Skin of body (tissue), 2 donors: ENCODE measurements around the gene SQSTM1. TPM values are rescaled to one million over a fixed set of nuclear protein-coding genes. Genes with fewer than 3 reads are reported as not detected.
"Not testable (repeated sequence)": the region's sequence is repeated elsewhere in the genome, so short reads cannot be mapped to it uniquely, and the experiment has no call there.

Source experiments
- DNase-seq: peaks from one replicate; lab custom pipeline; 2025; lab: John Stamatoyannopoulos, UW
- total RNA-seq: library from RNA; depleted of rRNA; stranded (reverse); fragments of >200 nt; gene quantifications from one replicate; pipeline ENCODE4 v1.2.3, GENCODE V29; 2014

Gene SQSTM1
- total RNA-seq, 1 donor from 2014 or later, result 90.7 TPM

DNA sequence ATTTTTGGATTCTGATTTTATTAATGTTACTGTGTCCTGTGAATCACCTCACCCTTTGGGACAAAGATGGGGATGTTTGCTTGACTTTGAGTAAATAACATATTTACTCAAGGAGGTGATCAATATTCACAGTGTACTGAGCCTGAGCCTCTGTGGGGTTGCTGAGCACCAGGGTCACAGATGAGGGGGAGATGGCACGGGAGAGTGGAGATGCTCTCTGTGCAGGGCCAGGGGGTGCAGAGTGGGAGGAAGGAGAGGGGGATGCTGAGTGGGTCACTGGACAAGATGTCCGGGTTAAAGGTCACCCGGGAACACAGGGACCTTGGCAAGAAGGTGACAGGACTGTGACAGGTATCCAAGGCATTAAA is 4.0 kb downstream of the SQSTM1 start:
- DNase-seq, result no peak

DNA sequence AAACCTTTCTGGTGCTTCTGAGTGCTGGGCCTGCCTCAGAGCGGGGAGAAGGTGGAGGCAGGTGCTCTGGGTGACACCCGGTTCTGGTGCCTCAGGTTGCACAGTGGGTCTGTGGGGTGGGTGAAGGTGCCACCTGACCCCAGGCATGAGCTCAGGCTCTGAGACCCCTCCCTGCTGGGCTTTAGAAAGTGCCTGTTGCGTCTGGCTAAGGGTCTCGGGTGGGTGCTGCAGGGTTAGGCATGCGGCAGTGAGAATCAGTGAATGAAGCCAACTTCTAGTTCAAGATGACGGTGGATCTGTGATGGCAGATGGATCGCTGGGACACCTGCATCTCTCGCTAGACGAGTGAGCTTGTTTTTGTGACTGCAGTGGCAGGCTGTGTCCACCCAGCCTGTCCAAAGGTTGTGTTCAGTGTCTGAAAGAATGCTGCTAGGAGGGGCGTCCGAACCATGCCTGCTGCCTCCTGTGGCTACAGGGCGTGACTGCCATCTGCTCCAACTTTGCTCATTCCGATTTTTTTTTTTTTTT is 5.0 kb downstream of the SQSTM1 start:
- no peak for DNase-seq

DNA sequence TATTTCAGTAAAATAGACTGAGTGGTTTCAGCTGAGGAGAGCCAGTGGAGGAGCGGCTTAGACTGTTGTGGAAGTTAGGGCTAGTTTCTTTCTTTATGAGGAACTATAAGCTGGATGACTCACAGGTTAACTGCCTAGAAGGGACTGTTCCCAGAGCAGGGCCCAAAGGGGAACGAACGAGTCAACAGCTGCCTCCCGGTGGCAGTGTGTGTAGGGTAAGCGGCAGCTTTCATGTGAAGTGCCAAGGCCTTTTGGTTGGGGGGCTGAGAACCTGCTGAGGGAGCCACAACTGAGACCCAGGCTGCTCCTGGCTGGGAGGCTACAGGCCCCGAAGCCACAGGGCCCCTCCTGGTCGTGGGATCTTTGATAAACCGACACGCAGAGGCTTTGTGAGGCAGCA is 7.0 kb downstream of the SQSTM1 start:
- no peak for DNase-seq

DNA sequence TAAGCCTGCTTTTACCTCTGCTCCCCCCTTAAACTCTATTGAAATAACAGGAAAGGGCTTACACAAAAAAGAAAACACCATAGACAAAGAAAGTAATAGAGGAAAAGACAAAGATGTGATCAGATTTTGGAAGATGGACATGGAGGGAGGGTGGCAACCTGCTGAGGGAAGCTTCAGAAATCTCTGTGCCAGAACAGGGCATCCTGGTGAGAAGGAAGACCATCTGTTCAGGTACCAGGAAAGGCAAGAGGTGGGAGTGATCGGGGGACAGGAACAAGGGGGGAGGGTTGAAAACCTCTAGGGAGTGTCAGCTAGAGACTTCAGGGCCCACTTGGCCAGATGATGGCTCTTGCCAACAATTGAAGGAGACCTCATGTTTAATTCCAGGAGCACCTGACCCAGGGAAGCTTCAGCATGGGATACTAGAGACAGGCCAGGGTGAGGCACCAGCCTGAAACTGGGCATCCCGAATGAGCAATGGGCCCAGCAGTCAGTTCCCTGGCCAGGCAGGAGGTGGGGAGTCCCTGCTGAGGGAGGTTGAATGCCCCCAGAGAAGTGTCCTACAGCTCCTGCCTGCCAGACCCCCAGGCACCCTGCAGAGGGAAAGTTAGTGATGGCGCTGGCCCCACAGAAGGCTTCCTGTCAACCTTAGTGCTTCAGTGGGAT is 8.2 kb downstream of the SQSTM1 start:
- DNase-seq, result no peak

DNA sequence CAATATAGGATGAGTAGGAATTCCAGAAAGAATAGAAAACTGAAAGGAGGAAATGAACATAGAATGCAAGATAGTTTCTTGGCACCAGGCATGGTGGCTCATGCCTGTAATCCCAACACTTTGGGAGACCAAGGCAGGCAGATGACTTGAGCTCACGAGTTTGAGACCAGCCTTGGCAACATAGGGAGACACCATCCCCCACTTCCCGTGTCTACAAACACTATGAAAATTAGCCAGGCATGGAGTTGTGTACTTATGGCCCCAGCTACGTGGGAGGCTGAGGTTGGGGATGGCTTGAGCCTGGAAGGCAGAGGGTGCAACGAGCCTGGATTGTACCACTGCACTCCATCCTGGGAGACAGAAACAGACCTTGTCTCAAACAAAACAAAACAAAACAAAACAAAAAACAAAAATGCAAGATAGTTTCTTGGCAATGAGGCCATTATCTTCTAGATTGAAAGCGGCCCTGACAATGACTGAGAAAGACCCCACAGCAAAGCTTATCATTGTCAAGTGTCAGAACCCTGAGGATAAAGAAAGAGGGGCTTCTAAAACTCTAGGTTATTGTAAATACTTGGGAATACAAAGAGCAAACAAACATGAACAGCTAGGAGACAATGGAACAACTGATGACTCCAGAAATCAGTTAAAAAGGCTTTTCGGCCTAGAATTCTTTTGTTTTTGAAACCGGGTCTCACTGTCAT is 9.2 kb downstream of the SQSTM1 start:
- DNase-seq, result no peak

DNA sequence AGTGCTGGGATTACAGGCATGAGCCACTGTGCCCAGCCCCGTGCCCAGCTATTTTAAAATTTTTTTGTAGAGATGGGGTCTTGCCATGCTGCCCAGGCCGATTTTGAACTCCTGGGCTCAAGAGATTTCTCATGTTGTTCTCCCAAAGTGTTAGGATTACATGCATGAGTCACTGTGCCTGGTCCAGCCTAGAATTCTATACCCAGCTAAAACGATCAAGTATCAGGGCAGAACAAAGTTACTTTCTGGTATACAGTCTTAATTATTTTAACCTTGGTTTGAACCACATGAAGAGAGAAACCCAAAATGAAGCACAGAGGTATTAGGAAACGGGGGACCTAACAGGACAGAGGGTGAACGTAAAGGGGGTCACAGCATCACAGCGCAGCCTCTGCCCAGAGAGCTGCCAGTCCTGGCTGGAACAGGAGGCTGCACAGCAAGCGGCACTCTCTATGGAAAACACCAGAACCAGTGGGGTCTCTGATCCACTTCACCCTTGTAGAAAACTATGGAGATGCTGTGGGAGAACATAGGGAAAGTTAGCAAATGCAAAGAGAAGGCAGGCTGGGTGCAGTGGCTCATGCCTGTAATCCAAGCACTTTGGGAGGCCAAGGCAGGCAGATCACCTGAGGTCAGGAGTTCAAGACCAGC is 10.2 kb downstream of the SQSTM1 start:
- DNase-seq, result no peak

DNA sequence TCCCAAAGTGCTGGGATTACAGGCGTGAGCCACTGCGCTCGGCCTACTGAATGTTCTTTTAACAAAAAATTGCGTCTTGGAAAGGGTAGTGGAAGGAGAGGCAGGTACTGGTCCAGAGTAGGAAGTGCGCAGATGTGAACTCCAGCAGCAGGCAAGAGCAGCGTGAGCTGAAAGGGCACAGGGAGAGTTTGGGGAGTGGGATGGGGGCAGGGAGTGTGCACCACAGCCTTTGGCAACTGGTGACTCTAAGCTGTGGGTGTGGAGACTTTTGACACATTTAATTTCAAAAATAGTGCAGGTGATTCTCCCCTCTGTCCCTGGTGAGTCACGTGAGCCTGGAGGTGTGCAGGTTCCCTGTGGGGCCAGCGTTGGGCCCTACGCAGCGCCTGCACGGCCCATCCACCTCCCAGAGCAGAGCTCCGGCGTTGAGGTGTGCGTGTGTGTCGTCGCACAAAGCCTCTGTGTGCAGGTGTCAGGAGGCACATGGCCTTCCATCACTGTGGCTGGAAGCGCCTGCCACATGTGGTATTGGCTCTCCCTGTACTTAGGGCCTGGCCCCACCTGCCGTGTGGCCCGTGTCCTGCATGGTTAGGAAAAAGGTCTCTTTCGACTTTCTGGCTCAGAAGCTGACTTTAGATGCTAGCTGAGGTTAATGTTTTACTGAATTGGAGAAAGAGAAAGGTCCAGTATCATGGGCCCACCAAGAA is 11.5 kb downstream of the SQSTM1 start:
- DNase-seq, result no peak

DNA sequence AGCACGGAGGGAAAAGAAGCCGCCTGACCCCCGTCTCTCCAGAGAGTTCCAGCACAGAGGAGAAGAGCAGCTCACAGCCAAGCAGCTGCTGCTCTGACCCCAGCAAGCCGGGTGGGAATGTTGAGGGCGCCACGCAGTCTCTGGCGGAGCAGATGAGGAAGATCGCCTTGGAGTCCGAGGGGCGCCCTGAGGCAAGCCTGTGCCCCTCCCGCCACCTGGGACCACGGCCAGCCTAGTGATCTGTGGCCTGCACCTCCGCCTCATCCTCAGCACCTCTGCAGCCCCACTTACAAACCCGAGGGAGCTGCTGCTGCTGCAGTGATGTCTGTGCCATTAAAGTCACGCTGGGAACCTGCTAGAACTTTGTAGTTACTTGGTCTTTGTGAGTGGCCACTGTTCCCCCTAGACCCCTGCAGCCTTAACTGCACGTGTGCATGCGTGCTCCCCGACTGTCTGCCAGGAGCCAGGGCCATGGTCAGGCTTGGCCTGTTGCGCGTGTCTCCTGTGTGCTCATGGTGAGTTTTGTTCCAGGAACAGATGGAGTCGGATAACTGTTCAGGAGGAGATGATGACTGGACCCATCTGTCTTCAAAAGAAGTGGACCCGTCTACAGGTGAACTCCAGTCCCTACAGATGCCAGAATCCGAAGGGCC is 12.5 kb downstream of the SQSTM1 start:
- no peak for DNase-seq

DNA sequence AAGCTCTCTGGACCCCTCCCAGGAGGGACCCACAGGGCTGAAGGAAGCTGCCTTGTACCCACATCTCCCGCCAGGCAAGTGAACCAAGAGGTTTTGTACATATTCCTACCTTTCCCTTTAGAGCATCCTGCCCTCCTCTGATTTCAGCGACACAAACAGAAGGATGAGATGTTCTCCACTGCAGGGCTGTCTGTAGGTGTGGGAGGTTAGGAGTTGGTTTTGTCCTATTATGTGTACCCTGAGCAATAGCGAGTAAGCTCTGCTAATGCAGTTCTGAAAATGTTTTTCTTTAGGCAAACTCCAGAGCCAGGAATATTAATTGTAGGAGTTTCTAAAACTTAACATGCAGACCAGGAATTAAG is 13.0 kb downstream of the SQSTM1 start:
- DNase-seq, result no peak

DNA sequence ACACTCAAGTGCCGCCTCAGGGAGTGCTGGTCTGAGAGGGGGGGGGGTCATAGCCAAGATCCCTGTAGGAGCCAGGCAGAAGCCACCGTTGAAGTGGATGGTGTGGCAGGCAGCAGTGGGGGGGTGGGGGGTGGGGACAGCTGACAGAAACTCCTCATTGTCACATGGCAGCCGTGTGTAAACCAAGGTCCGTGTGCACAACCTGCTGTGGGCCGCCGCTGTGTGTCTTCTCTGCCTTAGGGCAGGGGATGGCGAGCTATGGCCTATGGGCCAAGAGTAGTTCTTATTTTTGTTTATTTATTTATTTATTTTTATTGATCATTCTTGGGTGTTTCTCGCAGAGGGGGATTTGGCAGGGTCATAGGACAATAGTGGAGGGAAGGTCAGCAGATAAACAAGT is 13.4 kb downstream of the SQSTM1 start:
- DNase-seq, result no peak

DNA sequence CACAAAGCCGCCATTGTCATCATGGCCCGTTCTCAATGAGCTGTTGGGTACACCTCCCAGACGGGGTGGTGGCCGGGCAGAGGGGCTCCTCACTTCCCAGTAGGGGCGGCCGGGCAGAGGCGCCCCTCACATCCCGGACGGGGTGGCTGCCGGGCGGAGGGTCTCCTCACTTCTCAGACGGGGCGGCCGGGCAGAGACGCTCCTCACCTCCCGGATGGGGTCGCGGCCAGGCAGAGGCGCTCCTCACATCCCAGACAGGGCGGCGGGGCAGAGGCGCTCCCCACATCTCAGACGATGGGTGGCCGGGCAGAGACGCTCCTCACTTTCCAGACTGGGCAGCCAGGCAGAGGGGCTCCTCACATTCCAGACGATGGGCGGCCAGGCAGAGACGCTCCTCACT is 14.2 kb downstream of the SQSTM1 start:
- DNase-seq, result not testable (repeated sequence)

DNA sequence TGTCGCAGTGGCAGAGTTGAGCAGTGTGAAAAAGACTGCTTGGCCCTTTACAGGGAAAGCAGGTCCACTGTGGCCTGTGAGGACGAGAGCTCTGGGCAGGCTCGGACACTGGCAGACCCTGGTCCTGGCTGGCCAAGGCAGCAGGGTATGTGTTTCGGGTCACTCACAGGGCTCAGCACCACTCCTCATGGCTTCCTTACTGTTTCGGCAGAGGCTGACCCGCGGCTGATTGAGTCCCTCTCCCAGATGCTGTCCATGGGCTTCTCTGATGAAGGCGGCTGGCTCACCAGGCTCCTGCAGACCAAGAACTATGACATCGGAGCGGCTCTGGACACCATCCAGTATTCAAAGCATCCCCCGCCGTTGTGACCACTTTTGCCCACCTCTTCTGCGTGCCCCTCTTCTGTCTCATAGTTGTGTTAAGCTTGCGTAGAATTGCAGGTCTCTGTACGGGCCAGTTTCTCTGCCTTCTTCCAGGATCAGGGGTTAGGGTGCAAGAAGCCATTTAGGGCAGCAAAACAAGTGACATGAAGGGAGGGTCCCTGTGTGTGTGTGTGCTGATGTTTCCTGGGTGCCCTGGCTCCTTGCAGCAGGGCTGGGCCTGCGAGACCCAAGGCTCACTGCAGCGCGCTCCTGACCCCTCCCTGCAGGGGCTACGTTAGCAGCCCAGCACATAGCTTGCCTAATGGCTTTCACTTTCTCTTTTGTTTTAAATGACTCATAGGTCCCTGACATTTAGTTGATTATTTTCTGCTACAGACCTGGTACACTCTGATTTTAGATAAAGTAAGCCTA is 15.7 kb downstream of the SQSTM1 start:
- no peak for DNase-seq

DNA sequence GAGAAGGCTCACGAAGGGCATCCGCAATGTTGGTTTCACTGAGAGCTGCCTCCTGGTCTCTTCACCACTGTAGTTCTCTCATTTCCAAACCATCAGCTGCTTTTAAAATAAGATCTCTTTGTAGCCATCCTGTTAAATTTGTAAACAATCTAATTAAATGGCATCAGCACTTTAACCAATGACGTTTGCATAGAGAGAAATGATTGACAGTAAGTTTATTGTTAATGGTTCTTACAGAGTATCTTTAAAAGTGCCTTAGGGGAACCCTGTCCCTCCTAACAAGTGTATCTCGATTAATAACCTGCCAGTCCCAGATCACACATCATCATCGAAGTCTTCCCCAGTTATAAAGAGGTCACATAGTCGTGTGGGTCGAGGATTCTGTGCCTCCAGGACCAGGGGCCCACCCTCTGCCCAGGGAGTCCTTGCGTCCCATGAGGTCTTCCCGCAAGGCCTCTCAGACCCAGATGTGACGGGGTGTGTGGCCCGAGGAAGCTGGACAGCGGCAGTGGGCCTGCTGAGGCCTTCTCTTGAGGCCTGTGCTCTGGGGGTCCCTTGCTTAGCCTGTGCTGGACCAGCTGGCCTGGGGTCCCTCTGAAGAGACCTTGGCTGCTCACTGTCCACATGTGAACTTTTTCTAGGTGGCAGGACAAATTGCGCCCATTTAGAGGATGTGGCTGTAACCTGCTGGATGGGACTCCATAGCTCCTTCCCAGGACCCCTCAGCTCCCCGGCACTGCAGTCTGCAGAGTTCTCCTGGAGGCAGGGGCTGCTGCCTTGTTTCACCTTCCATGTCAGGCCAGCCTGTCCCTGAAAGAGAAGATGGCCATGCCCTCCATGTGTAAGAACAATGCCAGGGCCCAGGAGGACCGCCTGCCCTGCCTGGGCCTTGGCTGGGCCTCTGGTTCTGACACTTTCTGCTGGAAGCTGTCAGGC is 16.6 kb downstream of the SQSTM1 start:
- DNase-seq, result no peak

DNA sequence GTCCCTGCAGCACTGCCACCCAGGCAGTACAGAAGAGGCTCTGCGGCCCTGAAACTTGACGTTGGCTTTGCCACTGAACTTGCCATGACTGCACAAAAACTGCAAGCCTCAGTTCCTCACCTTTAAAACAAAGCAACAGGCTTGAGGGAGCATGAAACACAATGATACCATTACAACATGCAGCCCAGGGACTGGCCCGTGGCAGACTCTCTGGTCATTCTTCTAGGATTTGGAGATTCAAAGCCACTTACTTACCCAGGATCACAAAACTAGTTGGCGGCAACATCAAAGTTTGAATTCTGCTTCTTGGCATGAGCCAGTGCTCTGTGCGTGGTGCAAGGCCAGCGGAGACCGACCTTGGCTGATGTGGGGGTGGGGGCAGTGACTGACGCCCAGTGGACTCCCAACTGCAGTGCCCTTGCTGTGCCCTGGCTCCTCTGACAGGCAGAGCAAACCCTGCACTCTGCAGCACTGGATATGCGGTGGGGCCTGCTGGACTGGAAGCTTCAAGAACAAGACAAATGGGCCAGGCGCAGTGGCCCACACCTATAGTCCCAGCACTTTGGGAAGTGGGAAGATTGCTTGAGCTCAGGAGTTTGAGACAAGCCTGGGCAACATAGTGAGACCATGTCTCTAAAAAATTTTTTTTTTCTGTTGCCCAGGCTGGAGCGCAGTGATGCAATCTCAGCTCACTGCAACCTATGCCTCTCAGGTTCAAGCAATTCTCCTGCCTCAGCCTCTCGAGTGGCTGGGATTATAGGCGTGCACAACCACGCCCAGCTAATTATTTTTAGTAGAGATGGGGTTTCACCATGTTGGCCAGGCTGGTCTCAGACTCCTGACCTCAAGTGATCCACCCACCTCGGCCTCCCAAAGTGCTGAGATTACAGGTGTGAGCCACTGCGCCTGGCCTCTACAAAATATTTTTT is 18.9 kb downstream of the SQSTM1 start:
- DNase-seq, result no peak

DNA sequence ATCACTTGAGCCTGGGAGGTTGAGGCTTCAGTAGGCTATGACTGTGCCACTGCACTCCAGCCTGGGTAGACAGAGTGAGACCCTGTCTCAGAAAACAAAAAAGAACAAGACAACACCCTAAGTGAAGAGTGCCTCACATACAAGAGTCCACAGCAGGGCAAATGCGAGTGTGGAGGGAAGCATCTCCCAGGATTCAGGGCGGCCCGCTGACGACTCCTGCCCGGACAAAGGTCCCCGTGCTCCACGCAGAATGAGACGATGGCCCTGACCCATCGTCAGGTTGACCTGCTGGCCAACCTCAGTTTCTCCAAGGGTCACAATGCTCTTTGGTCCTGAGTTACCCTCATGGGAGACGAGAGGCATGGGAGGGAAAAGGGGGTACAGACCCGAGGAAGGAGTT is 19.6 kb downstream of the SQSTM1 start:
- DNase-seq, result no peak

DNA sequence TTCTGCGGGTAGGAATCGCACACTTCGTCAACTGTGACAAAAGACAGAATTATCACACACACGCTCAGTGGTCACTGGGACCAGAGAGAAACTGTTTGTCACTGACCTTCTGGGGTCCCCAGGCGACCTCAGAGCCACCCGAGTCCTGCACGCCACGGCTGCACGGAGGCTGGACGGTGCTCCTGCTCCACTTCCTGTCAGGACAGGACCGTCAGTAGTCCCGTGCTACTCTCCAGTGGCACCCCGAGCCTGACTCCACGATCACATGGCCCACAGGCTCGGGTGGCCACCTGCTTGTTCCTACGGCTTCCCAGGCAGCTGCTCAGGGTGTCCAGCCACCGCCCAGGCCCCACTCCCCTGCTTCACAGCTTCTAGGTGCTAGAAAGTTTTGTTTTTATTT is 20.1 kb downstream of the SQSTM1 start:
- no peak for DNase-seq

DNA sequence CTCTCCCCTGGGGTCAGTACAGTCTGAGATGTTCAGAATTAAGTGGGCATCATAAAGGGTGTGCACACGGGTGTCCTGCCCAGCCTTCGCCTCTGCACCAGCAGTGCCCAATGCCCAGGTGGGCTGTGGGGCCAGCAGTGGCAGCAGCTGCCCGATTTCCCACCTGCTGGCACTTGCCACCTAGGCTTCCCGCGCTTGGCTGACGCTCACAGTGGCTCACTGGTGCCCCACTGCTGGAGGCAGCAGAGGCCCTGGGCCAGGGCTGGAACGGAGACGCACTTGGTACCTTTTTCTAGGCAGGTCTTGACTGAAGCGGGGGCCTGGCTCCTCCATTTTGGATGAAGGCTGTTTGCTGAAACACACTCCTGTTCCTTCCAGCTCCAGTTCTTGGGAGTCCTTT is 20.9 kb downstream of the SQSTM1 start:
- DNase-seq, result no peak

DNA sequence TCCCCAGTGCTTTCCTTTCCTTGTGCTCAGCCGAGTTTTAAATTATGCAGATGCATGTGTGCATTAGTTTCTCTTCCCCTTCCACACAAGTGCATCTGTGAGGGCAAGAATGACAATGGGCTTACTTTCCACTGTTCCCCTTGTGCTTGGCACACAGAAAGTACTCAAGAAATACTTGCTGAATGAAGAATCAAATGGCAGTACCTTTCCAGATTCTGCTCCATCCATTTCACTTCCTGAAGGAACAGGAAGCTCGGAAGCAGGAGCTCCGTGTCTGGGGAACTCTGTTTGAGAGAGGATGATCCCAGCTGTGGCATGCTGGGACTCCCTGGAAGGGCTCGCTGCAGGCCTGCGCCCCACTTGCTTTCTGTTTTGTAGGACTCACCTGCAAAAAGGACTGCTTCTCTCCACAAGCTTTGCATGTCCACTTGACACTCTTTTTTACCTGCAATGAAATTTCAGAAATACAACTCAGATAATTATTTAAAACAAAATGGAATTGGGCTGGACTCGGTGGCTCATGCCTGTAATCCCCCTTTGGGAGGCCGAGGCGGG is 32.4 kb downstream of the SQSTM1 start:
- DNase-seq, result no peak
